ENCODE measurements around the gene SRRM4.
"Not testable (repeated sequence)": the region's sequence is repeated elsewhere in the genome, so short reads cannot be mapped to it uniquely, and the experiment has no call there.

Gene SRRM4

GRCh38 chr12:119071638-119072231 is 90.4 kb downstream of the SRRM4 start:
- DNase-seq (ENCODE audit: low spot score): no peak

DNA sequence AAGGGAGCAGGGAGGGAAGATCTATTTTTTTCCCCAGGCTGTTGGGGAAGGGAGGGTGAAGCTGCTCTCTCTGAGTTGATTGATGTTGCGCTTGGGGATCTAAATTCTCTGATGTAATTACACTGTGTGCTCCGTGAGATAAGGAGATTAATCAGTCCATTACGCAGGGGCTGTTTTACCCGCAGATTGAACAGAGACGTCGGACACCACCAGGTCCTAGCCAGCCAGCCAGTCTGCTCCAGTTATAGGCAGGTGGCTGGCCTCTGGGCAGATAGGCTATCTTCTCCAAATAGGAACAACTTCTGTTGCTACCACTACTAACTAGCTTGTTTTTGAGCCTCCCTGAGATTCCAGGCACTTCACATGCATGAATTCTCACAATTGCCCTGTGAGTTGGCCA is 91.1 kb downstream of the SRRM4 start:
- DNase-seq (ENCODE audit: low spot score): no peak

- DNase-seq (ENCODE audit: low spot score): no peak
Observed at GRCh38 chr12:119075222-119075787, 94.0 kb downstream of the SRRM4 start.

GRCh38 chr12:119075918-119076317 is 94.6 kb downstream of the SRRM4 start:
- no peak for DNase-seq (ENCODE audit: low spot score)

DNA sequence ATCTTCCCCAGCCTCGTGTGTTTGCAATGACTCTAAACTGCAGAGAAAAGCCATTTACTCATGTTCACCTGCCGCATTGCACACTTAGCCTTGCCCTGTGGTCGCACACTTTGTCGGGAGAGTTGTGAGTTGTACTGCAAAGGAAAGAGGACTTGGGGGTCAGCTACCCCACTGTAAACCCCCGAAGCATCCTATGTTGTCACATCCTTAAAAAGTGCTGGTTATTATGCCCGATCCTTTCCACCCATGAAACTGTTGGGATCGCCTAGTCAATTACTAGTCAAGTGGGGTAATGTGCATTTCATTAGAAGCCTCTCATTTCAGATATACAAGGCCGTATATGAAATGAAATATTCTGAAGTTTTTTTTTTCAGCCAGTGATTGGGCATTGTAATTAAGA is 98.2 kb downstream of the SRRM4 start:
- DNase-seq (ENCODE audit: low spot score): no peak

- DNase-seq (ENCODE audit: low spot score): peak; percentile 66
Observed at GRCh38 chr12:119082016-119082415, 100.7 kb downstream of the SRRM4 start.

DNA sequence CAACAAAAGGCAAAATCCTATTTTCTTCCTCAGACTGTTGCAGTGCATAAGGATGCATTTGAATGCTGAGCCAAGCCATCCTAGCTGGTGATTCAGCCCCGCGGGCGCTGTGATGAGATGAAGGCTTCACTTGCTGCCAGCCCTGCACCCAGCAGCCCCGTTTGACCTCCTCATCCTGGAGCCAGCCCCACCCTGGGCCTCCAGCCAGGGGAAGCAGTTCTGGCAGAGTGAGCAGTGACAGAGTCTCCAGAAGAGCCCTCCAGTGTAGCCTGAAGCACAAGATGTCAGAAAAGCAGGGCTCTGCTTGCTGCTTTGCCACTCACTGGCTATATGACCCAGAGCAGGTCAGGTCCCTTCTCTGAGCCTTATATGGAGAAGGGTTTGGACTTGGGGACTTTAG is 101.2 kb downstream of the SRRM4 start:
- peak; percentile 55 for DNase-seq (ENCODE audit: low spot score)

DNA sequence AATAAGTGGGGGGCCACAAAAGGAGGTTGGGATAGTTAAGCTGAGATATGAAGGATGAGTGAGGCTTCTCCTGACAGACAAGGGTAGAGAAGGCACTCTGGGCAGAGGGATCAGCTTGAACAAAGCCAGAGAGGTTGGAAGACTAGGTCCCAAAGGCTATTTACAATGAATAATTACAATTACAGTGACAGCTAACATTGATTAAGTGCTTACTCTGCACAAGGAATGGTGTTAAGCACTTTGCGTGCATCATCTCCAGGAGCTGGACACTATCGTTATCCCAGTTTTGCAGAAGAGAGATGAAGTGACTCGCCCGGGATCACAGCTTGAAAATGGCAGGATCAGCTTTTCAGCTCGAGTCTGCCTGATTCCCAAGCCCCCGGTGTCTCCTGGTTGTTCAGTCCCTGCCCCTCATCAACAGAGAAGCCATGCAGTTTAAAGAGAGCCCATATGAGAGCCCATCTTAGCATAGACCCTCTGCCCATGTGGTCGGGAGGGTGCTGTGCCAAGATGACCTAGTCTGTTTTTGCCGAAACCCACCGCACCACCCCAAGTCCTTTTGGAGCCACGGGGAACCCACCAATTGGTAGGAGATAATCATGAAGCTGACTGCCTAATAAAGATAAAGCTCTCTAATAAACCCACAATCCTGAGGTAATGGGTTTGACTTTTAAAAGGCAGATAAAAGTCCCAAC is 107.5 kb downstream of the SRRM4 start:
- no peak for DNase-seq (ENCODE audit: low spot score)

DNA sequence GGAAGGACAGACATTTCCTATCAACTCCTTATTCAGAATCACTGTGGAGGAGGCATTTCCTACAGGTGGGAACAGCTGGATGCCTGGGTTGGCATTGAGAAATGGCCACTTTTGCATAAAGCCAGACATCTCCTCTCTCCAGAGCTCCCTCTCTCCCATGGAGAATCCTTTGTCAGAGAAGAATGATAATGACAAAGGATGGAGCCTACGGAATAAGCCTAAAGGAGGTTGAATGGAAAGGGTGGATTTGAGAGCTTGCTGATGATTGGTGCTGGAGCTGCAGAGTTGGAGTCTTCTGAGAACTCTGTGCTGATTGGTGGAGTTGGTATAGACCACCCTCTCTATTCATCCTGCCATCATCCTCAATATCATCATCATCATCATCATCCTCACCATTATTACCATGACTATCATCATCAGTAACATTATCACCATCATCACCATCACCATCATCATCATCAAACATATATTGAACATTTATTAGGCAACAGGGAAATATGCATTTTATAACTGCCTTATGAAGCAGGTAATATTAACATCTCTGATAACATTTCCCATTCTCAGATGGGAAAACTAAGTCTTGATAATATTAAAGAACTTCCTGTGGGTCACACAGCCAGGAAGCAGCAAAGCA is 108.2 kb downstream of the SRRM4 start:
- DNase-seq (ENCODE audit: low spot score): no peak

GRCh38 chr12:119090276-119090675 is 108.9 kb downstream of the SRRM4 start:
- DNase-seq (ENCODE audit: low spot score): no peak

DNA sequence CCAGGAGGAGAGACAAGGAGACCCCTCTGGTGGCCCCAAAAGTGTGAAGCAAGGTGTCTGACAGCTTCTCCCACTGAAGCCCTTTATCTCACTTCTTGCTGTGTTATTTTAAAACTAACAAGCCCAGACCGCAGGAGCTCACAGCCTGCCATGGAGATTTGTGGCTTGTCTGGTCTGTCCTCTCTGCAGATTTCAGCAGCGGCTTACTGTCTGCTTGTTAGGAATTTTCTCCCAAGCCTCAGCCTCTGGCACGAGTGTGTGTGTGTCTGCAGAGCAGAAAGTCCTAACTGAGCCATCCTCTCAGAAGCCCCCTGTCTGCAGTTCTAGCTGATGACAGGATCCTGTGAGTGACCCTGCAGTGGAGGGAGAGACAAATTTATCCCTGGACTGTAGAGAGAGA is 109.5 kb downstream of the SRRM4 start:
- DNase-seq (ENCODE audit: low spot score): no peak

GRCh38 chr12:119096429-119097202 is 115.3 kb downstream of the SRRM4 start:
- DNase-seq (ENCODE audit: low spot score): peak; percentile 84

DNA sequence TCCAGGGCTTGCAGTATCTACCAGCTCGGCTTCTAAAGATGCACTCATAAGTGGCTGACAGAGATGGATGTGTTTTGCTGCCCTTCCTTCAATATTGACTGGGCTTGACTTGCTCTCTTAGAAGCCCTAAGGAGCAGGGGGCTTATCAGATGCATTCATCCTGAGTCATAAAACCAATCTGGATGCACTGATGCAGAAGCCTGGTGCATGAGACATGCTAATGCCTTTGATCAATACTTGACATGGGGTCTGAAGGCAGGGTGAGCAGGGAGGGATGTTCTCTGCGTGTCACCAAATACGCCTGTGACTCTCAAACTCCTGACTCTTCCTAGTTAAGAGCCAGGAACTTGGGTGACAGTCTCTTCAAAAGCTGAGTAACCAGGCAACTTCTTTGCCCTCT is 119.6 kb downstream of the SRRM4 start:
- no peak for DNase-seq (ENCODE audit: low spot score)

GRCh38 chr12:119102274-119102673 is 120.9 kb downstream of the SRRM4 start:
- no peak for DNase-seq (ENCODE audit: low spot score)

- no peak for DNase-seq (ENCODE audit: low spot score)
Observed at GRCh38 chr12:119102714-119103113, 121.4 kb downstream of the SRRM4 start.

DNA sequence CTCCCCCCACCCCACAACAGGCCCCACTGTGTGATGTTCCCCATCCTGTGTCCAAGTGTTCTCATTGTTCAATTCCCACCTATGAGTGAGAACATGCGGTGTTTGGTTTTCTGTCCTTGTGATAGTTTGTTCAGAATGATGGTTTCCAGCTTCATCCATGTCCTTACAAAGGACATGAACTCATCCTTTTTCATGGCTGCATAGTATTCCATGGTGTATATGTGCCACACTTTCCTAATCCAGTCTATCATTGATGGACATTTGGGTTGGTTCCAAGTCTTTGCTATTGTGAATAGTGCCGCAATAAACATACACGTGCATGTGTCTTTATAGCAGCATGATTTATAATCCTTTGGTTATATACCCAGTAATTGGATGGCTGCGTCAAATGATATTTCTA is 123.6 kb downstream of the SRRM4 start:
- DNase-seq (ENCODE audit: low spot score): not testable (repeated sequence)

DNA sequence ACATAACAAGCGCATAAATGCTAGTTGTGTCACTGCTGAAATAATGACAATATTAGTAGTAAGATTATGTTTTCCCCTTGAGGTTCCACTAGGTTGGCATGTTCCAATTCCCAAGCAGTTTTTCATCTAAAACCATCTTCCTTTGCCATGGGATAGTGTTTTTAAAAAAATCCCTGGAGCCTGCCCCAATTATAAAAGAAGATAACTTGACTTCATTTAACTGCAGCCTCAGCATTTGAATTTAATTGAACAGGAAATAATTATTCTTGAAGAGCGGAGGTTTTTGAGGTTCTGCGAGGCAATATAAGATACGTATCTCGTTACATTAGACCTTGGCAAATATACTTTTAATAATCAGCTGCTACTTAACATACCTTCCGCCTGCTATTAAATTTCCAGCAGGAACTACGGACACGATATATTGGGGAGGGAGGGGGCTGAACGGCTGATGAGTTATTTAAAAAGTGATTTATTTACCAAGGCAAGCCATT is 132.2 kb downstream of the SRRM4 start:
- DNase-seq (ENCODE audit: low spot score): no peak

- DNase-seq (ENCODE audit: low spot score): no peak
Observed at GRCh38 chr12:119114294-119114693, 133.0 kb downstream of the SRRM4 start.

DNA sequence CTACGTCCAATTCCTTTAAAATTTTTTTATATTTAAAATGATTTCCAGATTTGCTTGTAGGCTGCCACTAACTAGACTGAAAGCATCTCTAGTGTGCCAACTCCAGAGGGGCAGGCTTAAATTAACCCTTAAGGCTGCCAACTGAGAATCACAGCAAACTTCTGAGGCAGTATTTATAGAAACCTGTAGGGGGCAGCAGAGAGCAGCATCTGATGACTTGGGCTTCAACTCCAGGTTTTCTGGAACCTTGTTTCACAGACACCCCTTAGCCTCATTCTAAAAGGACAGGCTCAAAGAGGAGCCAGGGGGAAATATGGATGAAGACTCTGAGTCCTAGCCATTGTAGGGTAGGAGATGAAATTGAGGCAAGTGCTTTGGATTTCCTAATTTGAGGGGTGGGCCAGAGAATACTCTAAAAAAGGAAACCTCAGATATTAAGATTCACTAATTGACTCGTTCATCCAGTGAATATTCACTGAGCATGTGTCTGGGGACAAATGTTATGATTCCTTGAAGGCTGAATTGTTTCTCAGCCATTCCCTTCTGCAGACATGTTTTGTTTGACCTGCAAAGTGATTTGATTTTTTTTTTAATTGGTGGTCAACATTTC is 134.1 kb downstream of the SRRM4 start:
- peak; percentile 68 for DNase-seq (ENCODE audit: low spot score)

GRCh38 chr12:119117936-119118335 is 136.6 kb downstream of the SRRM4 start:
- no peak for DNase-seq (ENCODE audit: low spot score)

DNA sequence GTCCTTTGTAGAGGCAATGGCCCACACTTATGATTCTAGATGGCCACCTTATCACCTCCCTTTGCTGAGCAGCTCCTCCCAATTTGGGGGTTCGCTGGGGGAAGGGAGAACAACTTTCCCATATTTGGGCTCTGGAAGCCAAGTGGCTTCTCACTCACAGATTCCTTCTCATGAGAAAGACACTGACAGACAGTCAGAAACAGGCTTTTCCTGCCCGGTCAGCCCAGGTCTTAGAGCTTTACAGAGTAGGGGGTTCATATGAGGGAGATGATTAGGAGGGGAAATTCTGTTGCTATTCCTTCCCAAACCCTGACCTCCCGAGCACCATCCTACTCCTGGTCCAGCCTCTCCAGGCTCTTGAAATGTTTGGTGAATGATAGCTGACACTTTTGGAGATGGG is 137.3 kb downstream of the SRRM4 start:
- DNase-seq (ENCODE audit: low spot score): no peak

GRCh38 chr12:119122047-119122446 is 140.7 kb downstream of the SRRM4 start:
- DNase-seq (ENCODE audit: low spot score): no peak

Data from ecto neural progenitor cell (in vitro differentiated cells).